HG02970 (cell line): ENCODE data around the gene NRXN2.
"Not testable (repeated sequence)": the region's sequence is repeated elsewhere in the genome, so short reads cannot be mapped to it uniquely, and the experiment has no call there.

Experiments
- ATAC-seq: cut with Tn5 transposase; IDR thresholded peaks from one replicate; pipeline ENCODE4 v1.9.1; 2021; ENCODE audit warnings: mild to moderate bottlenecking, moderate library complexity, moderate number of reproducible peaks; ENCODE audit not compliant: unreplicated experiment, low FRiP score

NRXN2 gene

DNA sequence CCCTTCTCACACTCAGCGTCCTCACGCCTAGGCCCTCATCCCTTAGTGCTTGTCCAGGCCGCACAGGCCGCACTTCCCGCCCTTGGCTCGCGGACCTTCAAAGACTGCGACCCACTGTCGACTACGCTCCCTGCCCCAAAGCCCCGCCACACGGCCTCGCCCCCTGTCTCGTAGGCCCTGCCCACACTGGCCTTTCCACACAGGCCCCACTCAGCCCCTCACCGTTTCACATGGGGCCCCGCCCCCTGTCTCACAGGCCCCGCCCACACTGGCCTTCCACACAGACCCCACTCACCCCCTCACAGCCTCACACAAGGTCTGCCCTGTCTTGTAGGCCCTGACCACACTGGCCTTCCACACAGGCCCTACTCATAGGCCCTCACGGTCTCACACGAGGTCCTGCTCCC, 11.0 kb downstream of the NRXN2 start:
- ATAC-seq, result no peak

- ATAC-seq, result no peak
Observed at GRCh38 chr11:64711138-64711955, 11.7 kb downstream of the NRXN2 start.

GRCh38 chr11:64710418-64711137, 12.4 kb downstream of the NRXN2 start:
- ATAC-seq, result no peak

DNA sequence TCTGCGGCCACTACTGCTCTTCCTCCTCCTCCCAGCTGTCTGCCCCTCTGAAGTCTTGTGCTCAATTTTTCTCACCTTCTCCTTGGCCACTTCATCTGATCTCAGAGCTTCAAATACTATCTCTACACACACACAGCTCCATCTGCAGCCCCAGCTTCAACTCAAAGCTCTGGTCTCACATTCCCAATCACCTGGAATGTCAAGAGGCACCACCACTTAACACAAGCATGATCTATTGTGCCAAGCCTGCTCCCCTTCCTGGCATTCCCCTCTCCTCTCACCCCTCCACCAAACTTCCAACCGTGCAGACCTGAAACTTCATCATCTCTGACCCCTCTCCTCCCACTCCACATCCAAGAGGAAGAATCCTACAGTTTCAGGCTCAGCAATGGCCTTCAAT, 17.5 kb downstream of the NRXN2 start:
- ATAC-seq, result no peak

- ATAC-seq, result no peak
Observed at GRCh38 chr11:64703048-64703447, 19.9 kb downstream of the NRXN2 start.

- ATAC-seq, result not testable (repeated sequence)
Observed at GRCh38 chr11:64701956-64702355, 21.0 kb downstream of the NRXN2 start.

DNA sequence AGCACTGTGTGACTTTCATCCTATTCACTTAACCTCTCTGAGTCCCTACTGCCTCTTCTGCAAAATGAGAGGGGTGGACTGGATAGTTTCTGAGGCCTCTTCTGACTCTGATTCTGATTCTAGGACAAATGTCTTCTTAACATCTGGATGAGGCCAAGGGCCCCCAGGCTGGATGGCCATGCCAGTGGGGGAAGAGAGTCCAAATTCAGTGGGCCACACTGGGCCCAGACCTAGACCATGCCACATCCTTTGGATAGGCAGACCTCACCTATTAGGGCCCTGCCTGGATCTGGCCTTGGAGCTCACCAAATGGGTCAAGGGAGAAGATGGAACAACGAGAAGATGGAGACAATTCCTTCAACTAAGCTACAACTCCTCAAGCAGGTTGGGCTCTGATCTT, 24.6 kb downstream of the NRXN2 start:
- no peak for ATAC-seq

DNA sequence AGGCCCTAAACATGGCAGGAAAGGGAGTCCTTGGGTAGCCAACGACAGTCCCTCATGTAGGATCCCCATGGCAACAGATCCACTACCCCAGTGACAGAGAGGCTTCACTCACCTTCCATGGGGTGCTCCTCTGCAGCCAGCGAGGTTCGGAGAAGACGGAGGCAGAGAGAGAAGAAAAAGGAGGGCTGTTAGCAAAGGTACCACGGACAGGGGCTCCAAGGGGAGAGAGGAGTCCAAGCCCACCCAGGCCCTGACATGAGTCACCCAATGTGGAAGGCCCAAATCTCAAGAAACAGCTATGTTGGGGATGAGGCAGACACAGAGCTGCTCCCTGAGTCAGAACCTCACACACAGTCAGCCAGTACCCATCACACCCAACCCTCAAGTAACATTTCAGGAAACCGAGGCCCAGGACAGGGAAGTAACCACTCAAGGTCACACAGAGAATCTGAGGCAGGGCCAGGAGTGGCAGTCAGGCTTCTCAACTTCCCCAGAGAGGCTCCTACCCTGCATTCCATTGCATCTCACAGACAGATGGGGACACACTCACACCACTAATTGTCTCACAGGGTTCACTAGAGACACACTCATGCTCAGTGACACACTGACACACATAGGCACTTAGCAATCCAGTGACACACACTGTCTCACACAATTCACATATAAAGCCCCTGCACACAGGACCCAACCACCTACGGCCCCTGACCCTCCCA, 25.2 kb downstream of the NRXN2 start:
- no peak for ATAC-seq

DNA sequence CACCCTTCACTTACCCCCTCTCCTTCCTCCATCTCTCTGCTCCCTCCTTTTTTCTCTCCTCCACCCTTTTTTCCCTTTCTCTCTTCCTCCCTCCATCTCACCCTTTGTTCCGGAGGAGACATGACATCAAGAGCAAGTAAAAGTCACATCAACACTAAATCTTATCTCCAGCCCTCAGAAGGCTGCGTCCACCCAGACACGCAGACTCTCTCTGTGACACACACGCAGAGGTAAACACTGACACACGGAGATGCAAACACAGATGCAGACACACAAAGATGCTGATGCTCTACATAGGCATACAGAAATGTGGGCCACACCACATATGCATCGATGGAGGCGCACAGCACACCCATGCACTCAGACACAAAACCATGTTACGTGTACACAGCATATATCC, 27.0 kb downstream of the NRXN2 start:
- no peak for ATAC-seq

DNA sequence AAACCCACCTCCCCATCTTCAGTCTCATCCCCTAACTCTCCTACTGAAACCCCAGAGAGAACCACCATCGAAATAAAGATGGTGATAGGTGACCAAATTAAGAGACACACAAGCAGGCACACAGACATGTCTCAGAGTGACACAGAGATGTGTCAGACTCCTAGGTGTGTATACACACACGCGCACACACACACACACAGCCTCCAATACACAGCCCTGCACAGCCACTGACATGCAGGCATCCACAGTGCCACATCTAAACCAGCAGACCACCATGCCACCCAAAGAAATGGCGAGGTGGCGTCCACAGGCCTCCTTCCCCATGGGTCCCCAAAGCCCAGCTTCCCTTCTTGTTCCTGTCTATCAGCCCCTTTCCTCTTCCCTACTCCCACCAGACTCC, 27.4 kb downstream of the NRXN2 start:
- no peak for ATAC-seq

DNA sequence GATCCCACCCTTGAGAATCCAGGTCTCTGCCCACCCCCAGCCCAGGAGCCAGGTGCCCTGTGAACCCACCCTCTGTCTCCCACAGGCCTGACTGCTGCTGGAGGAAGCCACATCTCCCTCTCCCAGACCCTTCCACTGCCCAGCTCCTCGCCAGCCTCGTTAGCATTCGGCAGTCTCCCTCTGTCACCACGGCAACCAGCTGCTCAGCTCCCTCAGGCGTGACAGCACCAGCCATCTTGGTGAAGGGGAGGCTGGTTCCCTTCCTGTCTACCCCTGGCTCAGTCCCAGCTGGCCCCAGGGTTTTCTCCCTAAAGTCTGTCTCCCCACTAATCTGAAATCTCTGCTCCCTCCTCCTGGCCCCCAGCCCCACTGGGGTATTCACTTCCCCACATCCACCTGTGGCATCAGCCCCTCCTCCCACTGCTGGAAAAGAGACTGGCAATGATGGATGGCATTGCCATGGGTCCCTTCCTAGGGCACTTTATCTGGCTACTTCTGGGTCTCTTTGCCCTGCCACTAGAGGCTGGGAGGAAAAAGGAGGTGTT, 28.1 kb downstream of the NRXN2 start:
- ATAC-seq, result no peak

- no peak for ATAC-seq
Observed at GRCh38 chr11:64694026-64694755, 28.8 kb downstream of the NRXN2 start.

GRCh38 chr11:64692764-64693331, 30.1 kb downstream of the NRXN2 start:
- ATAC-seq, result no peak

DNA sequence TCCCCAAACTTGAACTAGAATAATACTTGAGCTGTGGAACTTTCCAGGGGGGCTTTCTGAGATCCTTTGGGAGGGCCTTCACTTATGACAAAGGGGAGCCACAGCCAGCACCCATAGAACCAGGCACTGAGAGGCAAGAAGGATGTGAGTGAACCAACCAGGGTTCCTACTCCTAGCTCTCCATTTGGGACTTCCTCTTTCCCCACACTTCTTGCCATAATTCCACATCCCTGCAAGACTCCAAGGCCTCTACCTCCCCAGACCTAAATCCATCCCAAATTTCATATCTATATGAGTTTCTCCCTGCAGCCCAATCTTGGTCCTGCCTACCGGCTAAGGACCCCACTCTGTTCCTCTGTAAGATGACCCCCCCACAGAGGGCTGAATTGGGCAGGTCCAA, 31.5 kb downstream of the NRXN2 start:
- no peak for ATAC-seq

DNA sequence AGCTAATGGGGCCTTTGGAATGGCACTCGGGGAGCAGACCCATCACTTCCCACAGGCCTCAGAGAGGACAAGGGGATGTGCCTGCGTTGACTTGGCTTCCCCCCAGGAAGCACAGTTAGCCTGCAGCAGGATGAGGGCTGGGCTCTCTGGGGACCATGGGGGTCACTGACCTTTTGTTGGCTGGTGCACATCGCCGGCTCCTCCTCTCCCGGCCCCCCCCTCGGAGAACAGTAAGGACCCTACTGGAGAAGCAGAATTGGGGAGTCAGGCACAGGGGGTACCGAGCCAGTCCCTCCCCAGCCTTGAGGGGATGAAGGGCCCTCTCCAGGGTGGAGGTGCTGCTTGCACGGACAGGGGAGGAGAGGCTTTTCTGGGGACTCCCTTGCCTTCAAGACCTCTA, 32.8 kb downstream of the NRXN2 start:
- ATAC-seq, result no peak

DNA sequence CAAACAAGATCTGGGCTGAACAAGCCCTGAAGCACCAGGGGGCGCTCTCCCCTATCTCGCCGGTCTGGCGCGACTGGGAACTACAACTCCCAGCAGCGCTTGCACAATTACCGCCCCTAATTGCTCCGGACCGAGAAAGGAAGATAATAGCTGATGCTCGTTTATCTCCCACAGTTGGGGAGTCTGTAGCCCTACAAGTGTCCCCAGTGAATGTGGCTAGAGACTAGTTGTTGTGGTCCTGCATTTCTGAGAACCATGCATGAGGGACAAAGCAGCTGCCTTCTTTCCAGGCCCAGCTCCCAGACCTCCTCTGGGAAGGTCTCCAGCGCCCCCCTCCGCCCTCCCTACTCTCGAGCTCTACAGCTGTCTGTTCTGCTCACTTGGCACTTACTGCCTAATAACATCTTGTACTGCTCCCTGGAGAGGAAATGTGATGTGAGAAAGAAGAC, 34.4 kb downstream of the NRXN2 start:
- no peak for ATAC-seq

GRCh38 chr11:64687643-64688533, 35.1 kb downstream of the NRXN2 start:
- ATAC-seq, result no peak

DNA sequence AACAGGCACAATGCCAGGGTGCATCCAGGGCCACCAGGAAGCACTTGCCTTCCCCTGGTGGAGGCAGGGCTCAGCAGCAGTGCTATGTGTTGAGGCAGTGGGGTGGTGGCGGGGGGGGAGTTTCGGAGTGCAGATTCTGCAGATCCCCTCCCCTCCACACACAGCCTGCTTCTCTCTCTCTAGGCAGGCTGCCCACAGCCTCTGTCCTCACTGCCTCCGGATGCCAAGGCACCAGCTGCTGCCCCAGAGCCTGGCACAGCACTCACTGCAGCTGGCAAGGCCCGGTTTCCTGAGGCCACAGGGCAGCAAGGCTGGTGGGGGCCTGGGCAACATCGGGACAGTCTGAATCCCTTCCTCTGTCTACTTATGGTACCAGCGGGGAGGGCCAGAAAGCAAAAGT, 35.8 kb downstream of the NRXN2 start:
- ATAC-seq, result no peak
